Measurements from ENCODE around the gene CTDNEP1.
A peak's percentile ranks its signal among the peaks of the same experiment; 100 is the strongest.

Gene CTDNEP1

DNA sequence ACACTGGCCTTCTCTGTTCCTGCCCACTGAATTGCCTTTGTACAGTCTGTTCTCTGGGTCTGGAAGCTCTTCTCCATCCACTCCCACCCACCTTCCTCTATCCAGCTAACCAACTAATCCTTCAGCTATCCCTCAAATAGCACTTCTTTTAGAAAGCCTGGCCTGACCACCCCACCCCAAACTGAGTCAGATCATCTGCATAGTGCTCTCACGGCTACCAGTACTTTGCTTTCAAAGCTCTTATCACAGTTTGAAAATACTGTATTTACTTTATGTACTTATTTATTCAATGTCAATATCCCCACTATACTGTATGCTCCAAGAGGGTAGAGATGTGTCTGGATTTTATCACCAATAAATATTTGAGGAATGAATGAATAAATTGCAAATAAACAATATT is 15.2 kb upstream of the CTDNEP1 start:
- TF ChIP-seq, protein P1, sequence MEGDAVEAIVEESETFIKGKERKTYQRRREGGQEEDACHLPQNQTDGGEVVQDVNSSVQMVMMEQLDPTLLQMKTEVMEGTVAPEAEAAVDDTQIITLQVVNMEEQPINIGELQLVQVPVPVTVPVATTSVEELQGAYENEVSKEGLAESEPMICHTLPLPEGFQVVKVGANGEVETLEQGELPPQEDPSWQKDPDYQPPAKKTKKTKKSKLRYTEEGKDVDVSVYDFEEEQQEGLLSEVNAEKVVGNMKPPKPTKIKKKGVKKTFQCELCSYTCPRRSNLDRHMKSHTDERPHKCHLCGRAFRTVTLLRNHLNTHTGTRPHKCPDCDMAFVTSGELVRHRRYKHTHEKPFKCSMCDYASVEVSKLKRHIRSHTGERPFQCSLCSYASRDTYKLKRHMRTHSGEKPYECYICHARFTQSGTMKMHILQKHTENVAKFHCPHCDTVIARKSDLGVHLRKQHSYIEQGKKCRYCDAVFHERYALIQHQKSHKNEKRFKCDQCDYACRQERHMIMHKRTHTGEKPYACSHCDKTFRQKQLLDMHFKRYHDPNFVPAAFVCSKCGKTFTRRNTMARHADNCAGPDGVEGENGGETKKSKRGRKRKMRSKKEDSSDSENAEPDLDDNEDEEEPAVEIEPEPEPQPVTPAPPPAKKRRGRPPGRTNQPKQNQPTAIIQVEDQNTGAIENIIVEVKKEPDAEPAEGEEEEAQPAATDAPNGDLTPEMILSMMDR (IDR thresholded peaks at IDR 0.05; ENCODE audit: low read depth, low read length, missing control alignments): no peak
- no peak for DNase-seq (ENCODE audit: extremely low read depth, low read depth)
- no peak overlapping the region for H3K4me3 ChIP-seq (replicated peaks; ENCODE audit: low read depth, low read length)

DNA sequence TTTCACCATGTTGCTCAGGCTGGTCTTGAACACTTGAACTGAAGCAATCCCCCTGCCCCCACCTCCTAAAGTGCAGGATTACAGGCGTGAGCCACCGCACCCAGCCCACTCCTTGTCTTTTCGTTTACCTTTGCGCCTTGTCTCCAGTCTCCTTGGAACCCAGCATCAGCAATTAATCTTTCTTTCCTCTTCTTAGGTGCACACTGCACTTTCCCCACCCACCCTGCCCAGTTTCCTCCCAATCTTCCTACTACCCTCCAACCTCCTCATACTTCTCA is 12.2 kb upstream of the CTDNEP1 start:
- no peak for DNase-seq (ENCODE audit: extremely low read depth, low read depth)
- TF ChIP-seq, protein P1 (IDR thresholded peaks at IDR 0.05; ENCODE audit: low read depth, low read length, missing control alignments): no peak
- H3K4me3 ChIP-seq (replicated peaks; ENCODE audit: low read depth, low read length): no peak overlapping the region

DNA sequence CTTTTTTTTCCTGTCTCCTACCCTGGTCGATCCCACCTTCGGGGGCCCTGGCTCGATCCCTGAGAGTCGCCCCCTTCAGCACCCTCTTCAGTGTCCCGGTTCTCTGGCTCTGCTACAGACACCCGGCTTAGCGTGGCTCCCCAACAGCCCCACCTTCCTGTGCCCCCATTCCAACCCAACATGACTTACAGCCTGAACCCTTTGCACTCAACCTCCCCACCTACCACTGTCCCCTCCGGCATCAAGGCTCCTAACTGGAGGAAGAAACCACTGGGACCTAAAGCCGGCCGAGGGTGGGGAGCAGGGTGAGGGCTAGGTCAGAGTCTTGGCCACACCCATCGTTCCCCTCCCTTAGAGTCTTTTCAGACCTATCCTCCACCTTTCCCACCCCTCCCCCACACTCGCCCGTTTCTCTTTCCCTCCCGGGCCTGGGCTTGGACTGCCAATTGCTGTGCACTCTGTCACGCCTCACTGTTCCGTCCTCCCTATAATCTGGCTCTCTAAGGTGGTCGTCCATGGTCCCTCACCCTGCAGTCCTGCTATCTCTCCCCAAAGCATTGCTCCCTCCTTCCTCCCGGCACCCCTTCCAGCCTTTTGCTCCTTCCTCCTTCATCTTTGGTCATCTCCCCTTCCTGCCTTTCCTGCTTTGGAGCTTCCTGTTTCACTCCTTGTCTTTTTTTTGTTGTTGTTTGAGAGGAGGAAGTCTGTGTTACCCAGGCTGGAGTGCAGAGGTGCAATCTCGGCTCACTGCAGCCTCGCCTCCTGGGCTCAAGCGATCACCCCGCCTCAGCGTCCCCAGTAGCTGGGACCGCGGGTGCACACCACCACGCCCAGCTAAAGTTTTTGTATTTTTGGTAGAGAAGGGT is 11.6 kb upstream of the CTDNEP1 start:
- no peak overlapping the region for H3K4me3 ChIP-seq (replicated peaks; ENCODE audit: low read depth, low read length)
- DNase-seq (ENCODE audit: extremely low read depth, low read depth): no peak
- TF ChIP-seq, protein P1 (IDR thresholded peaks at IDR 0.05; ENCODE audit: low read depth, low read length, missing control alignments): no peak

DNA sequence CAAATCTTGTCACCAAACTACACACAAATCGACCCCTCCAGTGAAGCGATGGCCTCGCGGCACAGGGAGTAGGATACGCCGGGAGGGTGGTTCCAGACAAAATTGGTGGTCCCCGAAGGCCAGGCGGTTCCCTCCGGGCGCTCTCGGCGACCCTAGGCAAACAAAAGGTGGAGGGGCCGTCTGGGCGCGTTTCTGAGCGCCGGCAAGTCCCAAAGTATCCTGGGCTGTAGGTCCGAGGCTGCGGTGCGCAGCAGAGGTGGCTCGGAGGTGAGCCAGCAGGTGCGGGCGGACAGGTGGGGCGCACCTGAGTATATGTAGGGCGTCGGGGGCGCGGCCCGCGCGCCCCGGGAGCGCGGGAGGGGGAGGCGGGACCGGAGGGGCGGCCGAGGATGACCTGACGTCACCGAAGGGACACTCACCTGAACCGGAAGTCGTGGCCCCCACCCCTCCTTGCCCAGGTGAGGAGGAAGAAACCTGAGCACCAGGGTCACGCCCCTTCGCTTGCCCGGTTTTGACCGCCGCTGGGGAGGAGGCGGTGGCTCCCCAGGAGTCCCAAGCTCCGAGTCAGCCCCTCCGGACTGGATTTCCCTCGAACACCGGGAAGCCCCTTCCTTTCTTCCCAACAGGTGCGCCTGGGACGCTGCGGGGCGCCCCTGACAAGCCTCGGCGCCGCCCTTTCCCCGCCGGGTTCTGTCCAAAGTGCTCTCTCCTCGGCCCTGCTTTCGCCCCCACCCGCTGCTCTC is 10.8 kb upstream of the CTDNEP1 start, which contains the start of gene CLDN7:
CLDN7 (minus strand) TSS at position 287 of the 743 bp plus-strand sequence. CDS start 435 bp downstream, outside the sequence.
- DNase-seq (ENCODE audit: extremely low read depth, low read depth): no peak
- H3K4me3 ChIP-seq (replicated peaks; ENCODE audit: low read depth, low read length): peak within 1 kb of the TSS; percentile 31
- TF ChIP-seq, protein P1 (IDR thresholded peaks at IDR 0.05; ENCODE audit: low read depth, low read length, missing control alignments): no peak

DNA sequence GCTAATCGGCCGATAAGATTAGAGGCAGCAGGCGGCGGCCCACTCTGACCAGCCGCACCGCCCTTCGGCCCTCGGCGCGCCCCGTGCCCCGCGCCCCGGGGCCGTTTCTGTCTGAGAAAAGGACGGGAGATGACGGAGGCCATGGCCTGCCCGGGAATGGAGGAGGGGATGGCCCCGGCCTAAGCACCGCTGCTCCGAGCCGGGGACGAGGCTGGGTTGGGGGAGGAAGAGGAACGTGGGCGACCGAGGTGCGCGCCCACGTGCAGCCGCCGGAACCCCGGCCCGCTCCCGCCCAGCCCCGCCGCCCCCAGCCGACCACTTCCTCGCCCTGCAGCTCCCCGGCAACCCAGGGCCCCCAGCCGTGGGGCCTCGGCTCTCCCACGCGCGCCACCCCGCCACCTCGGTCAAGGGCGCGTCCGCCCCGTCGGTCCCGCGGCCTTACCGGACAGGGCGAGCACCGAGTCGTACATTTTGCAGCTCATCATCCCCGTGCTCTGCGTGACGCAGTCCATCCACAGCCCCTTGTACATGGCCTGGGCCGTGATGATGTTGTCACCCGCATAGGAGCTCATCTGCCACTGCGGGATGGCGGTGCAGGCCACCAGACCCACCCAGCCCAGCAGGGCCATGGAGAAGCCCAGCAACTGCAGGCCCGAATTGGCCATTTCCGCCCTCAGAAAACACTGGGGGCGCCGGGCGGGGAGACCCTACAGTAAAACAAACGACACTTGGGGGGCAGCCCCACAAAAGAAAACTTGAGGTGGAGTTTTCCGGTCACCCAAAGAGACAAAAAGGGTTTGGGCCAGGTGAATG is 10.1 kb upstream of the CTDNEP1 start:
- no peak for DNase-seq (ENCODE audit: extremely low read depth, low read depth)
- peak overlapping the region; percentile 31 for H3K4me3 ChIP-seq (replicated peaks; ENCODE audit: low read depth, low read length)
- TF ChIP-seq, protein P1 (IDR thresholded peaks at IDR 0.05; ENCODE audit: low read depth, low read length, missing control alignments): no peak

DNA sequence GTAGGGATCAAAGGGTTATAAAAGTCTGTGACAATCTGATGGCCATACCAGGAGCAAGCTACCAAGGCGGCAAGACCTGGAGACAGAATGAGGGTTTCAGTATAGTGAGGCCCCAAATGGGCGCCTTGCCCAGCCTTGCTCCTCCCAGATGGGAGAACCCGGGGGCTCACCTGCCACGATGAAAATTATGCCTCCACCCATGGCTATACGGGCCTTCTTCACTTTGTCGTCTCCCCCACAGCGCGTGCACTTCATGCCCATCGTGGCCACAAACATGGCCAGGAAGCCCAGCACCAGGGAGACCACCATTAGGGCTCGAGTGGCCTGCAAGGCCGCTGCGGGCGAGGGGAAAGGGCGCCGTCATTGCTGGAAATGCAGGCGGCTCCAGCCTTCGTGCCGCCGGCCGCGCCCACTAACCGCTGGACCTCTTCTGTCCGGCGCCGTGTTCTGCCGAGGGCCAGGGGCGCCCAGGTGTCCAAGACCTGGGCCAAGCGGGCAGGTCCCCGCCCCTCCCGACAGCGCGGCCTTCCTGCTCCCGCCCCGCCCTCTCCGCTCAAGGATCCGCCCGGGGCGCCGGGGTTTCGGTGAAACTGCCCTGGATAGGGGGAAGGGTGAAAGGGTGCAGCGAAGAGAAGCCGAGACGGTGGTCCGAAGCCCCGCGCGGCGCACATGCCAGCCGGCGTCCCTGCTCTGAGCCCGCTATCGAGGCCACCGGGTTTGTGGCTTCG is 9.3 kb upstream of the CTDNEP1 start:
- H3K4me3 ChIP-seq (replicated peaks; ENCODE audit: low read depth, low read length): peak overlapping the region; percentile 31
- TF ChIP-seq, protein P1 (IDR thresholded peaks at IDR 0.05; ENCODE audit: low read depth, low read length, missing control alignments): no peak
- no peak for DNase-seq (ENCODE audit: extremely low read depth, low read depth)
